Endothelial cell of umbilical vein (primary cell): ENCODE measurements around the gene PRR16. TPM values are rescaled to one million over a fixed set of nuclear protein-coding genes. Genes with fewer than 3 reads are reported as not detected.

Experiments used
- BruUV-seq: library from RNA; stranded (reverse); fragments of 400-500 nt; replicated peaks from 2 replicates; lab custom pipeline; 2021; lab: Mats Ljungman, UMichigan
- CTCF ChIA-PET: fragments of 300-600, 350-600 bp; sonication (Branson Sonifier 250); formaldehyde crosslinking; loops from one replicate; lab custom pipeline; 2021; ENCODE audit warnings: antibody characterized with exemption, inconsistent platforms; lab: Charles Lee
- POLR2A ChIA-PET: fragments of 300-600, 350-600 bp; sonication (Branson Sonifier 250); formaldehyde crosslinking; loops from one replicate; lab custom pipeline; 2021; ENCODE audit warnings: antibody characterized with exemption, inconsistent platforms; lab: Charles Lee
- DNase-seq: peaks from one replicate; pipeline ENCODE4 v3.0.0-alpha.2; 2011; ENCODE audit warnings: low read depth, low spot score
- FAIRE-seq: peaks from 2 replicates; lab custom pipeline; 2011; peaks lifted over from hg19 to GRCh38; lab: Jason Lieb, UNC
- H2AFZ ChIP-seq: 2 replicates; pipeline ENCODE4 v1.6.0; 2012; ENCODE audit warnings: low read depth, low read length, control low read depth, inconsistent platforms
- H3K27ac ChIP-seq: 2 replicates; pipeline ENCODE4 v1.5.1; 2011; ENCODE audit warnings: low read depth, mild to moderate bottlenecking, control low read depth, low read length, moderate library complexity; ENCODE audit not compliant: insufficient read depth
- H3K27me3 ChIP-seq, 2 experiments: 2 replicates each; pipeline versions ENCODE4 v1.6.0 to v1.6.1; 2011; ENCODE audit warnings: low read length in 2 of 2, mixed read lengths in 1 of 2; ENCODE audit not compliant: control insufficient read depth in 2 of 2, insufficient read depth in 2 of 2
- H3K36me3 ChIP-seq, 2 experiments: 2 replicates in 1 of 2; 3 replicates in 1 of 2; pipeline ENCODE4 v1.5.1; 2011; ENCODE audit warnings: low read length in 2 of 2, mild to moderate bottlenecking in 1 of 2, moderate library complexity in 1 of 2; ENCODE audit not compliant: control insufficient read depth in 2 of 2, insufficient read depth in 2 of 2; ENCODE audit errors: extremely low read depth in 1 of 2
- H3K4me1 ChIP-seq: 3 replicates; pipeline ENCODE4 v1.5.1; 2011; ENCODE audit warnings: mild to moderate bottlenecking, low read length; ENCODE audit not compliant: control insufficient read depth, insufficient read depth; ENCODE audit errors: extremely low read depth
- H3K4me2 ChIP-seq: 2 replicates; pipeline ENCODE4 v1.6.1; 2011; ENCODE audit warnings: low read length, control low read depth, mixed read lengths; ENCODE audit not compliant: insufficient read depth
- H3K4me3 ChIP-seq, 3 experiments: fragments of 200-600 bp in 1 of 3; sonication (generic), shearing (Covaris generic) in 1 of 3; replicated peaks in 1 of 3; 2 replicates each; pipeline ENCODE4 v1.5.1; 2011 to 2016; ENCODE audit warnings: control low read depth in 3 of 3, low read length in 3 of 3, mild to moderate bottlenecking in 2 of 3, inconsistent platforms in 1 of 3, low read depth in 1 of 3, moderate library complexity in 1 of 3; ENCODE audit not compliant: insufficient read depth in 1 of 3
- H3K79me2 ChIP-seq: 2 replicates; pipeline ENCODE4 v1.6.0; 2012; ENCODE audit warnings: low read length, inconsistent platforms; ENCODE audit not compliant: control insufficient read depth, insufficient read depth
- H3K9ac ChIP-seq: replicated peaks from 2 replicates; pipeline ENCODE3; 2011; ENCODE audit warnings: low read length, control low read depth; ENCODE audit not compliant: insufficient read depth; ENCODE audit errors: extremely low read depth
- H3K9me1 ChIP-seq: replicated peaks from 3 replicates; pipeline ENCODE4 v1.6.0; 2011; ENCODE audit warnings: mild to moderate bottlenecking, low read length; ENCODE audit not compliant: control insufficient read depth, insufficient read depth; ENCODE audit errors: extremely low read depth
- H3K9me3 ChIP-seq: replicated peaks from 2 replicates; pipeline ENCODE4 v1.5.1; 2012; ENCODE audit warnings: low read length, inconsistent platforms; ENCODE audit not compliant: control insufficient read depth, insufficient read depth
- H4K20me1 ChIP-seq: replicated peaks from 2 replicates; pipeline ENCODE3; 2011; ENCODE audit warnings: mild to moderate bottlenecking, low read length; ENCODE audit not compliant: control insufficient read depth, insufficient read depth; ENCODE audit errors: extremely low read depth
- EZH2 ChIP-seq: IDR thresholded peaks from 2 replicates; pipeline ENCODE4 v1.6.1; 2012; ENCODE audit warnings: borderline replicate concordance, low read depth, mild to moderate bottlenecking, moderate library complexity, low read length, inconsistent platforms; ENCODE audit not compliant: severe bottlenecking
- FOS ChIP-seq: IDR thresholded peaks from 2 replicates; pipeline ENCODE4 v1.6.1; 2011; ENCODE audit warnings: mild to moderate bottlenecking, low read length, moderate library complexity, borderline replicate concordance; ENCODE audit not compliant: insufficient read depth
- GATA2 ChIP-seq: IDR thresholded peaks from 2 replicates; pipeline ENCODE4 v1.7.0; 2011; ENCODE audit warnings: low read depth, mild to moderate bottlenecking, moderate library complexity, mixed read lengths, low read length; ENCODE audit not compliant: insufficient read length, insufficient read depth
- JUN ChIP-seq: IDR thresholded peaks from 2 replicates; pipeline ENCODE4 v1.6.1; 2011; ENCODE audit warnings: borderline replicate concordance, low read depth; ENCODE audit not compliant: insufficient read length, insufficient read depth
- MYC ChIP-seq: IDR thresholded peaks from one replicate; pipeline ENCODE4 v1.6.1; 2011; ENCODE audit warnings: mild to moderate bottlenecking, low read depth, low read length
- POLR2A ChIP-seq: IDR thresholded peaks from 2 replicates; pipeline ENCODE4 v1.6.1; 2012; ENCODE audit warnings: low read depth, mild to moderate bottlenecking, control low read depth, low read length
- POLR2AphosphoS5 ChIP-seq: IDR thresholded peaks from 2 replicates; pipeline ENCODE4 v1.6.1; 2012; ENCODE audit warnings: low read depth, mild to moderate bottlenecking, control low read depth, low read length, moderate library complexity; ENCODE audit not compliant: insufficient read depth
- dilution Hi-C: fragments of 300-500 bp; cut with MboI; formaldehyde crosslinking; loops from one replicate; pipeline ENCODE4 v1.15.0; 2019; ENCODE audit warnings: low sequenced_read_pairs; ENCODE audit not compliant: extremely low pct_ligation_motif_present
- intact Hi-C: fragments of 100-400 bp; cut with micrococcal nuclease; formaldehyde crosslinking; loops from one replicate; pipeline ENCODE4 v1.10.0; 2022
- polyA plus RNA-seq, 4 experiments: library from polyadenylated mRNA; depleted of rRNA in 3 of 4; stranded (reverse) in 3 of 4; unstranded in 1 of 4; fragments of >200 nt; gene quantifications; 2 replicates each; pipeline versions ENCODE4 v1.2.1 to v1.2.3, GENCODE V29; 2011 to 2012; ENCODE audit warnings: missing spikeins in 1 of 4
- total RNA-seq: library from RNA; stranded (reverse); gene quantifications from 2 replicates; pipeline ENCODE4 v1.2.3, GENCODE V29; 2021
- TF ChIP-seq, protein P1 (sequence below): IDR thresholded peaks from 2 replicates; pipeline ENCODE4 v1.6.1; 2011; ENCODE audit not compliant: insufficient read depth, insufficient read length
- TF ChIP-seq, protein P2 (sequence below), 2 donors: IDR thresholded peaks; 1 replicate in 1 of 2; 2 replicates in 1 of 2; pipeline ENCODE4 v1.5.1; 2011; ENCODE audit warnings: low read length in 2 of 2, mild to moderate bottlenecking in 2 of 2, moderate library complexity in 2 of 2, control low read depth in 1 of 2, inconsistent platforms in 1 of 2, low read depth in 1 of 2; ENCODE audit not compliant: insufficient read depth in 1 of 2; ENCODE audit errors: extremely low read depth in 1 of 2

PRR16 gene
- total and polyA plus RNA-seq, 2 donors (not counting 3 experiments of a cell fraction or from before 2014, with no cell fraction given), result 0.91 to 1.2 TPM

DNA sequence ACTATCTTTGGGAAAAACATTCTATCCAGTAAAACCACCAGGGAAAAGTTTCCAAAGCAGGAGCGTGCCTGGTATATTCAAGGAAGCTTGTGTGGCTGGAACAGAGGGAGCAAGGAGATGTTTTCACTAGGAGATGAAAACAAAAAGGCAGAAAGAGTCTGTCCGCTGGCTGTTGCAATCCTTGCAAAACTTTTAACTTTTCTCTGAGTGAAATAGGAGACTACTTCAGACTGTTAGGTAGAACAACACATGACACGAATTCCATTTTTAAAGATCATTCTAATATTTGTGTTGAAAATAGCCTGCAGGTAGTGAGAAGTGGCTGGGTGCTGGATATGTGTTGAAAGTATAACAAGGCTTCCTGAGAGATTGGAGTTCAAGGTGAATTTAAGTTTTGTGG is 69.5 kb downstream of the PRR16 start:
- CTCF ChIA-PET, result no interaction called here
- FAIRE-seq (no peak), DNase-seq (no peak)
- Histone ChIP-seq H3K79me2 (no peaks in the 10 kb centered on the region), H4K20me1 (no peaks in the 10 kb centered on the region), H3K27me3 (no peaks in the 10 kb centered on the region), H3K27ac (no peak overlapping the region), H3K4me2 (no peak overlapping the region), H3K9me1 (no peaks in the 10 kb centered on the region), H2AFZ (no peak overlapping the region), H3K9ac (no peak overlapping the region), H3K36me3 (no peaks in the 10 kb centered on the region), H3K4me3 (no peak overlapping the region), H3K4me1 (no peaks in the 10 kb centered on the region), H3K9me3 (no peaks in the 10 kb centered on the region)
- intact Hi-C loops (loop anchor here (10.0 kb wide), 1 partner anchor 469 kb away; no protein-coding TSS in a partner anchor), dilution Hi-C loops (no loop called here)
- TF ChIP-seq MYC, result no peak
- BruUV-seq, result no TSS peak
- POLR2A ChIA-PET, result no interaction called here

DNA sequence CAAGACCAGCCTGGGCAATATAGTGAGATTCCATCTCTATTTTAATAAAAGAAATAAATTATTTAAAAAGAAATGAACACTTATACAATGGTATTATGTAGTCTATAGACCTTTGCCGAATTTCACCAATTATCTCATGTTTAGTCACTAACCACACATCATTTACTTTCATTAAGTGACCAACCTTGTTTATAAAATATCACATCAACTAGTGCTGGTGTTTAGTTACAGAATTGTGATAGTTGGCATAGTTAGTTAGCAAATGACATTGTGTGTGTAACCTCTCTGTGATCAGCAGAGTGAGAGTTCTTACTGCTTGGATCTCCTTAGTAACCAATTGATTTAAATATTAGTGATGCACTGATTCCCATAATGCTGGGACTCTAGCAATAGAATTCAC is 71.8 kb downstream of the PRR16 start:
- DNase-seq (no peak), FAIRE-seq (no peak)
- no peaks in the 10 kb centered on the region for H4K20me1 ChIP-seq
- TF ChIP-seq MYC (no peak), POLR2AphosphoS5 (no peak), GATA2 (no peak), FOS (no peak), JUN (no peak), EZH2 (no peak), POLR2A (no peak)
- TF ChIP-seq, protein P1, sequence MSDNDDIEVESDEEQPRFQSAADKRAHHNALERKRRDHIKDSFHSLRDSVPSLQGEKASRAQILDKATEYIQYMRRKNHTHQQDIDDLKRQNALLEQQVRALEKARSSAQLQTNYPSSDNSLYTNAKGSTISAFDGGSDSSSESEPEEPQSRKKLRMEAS, result no peak
- TF ChIP-seq, protein P2, sequence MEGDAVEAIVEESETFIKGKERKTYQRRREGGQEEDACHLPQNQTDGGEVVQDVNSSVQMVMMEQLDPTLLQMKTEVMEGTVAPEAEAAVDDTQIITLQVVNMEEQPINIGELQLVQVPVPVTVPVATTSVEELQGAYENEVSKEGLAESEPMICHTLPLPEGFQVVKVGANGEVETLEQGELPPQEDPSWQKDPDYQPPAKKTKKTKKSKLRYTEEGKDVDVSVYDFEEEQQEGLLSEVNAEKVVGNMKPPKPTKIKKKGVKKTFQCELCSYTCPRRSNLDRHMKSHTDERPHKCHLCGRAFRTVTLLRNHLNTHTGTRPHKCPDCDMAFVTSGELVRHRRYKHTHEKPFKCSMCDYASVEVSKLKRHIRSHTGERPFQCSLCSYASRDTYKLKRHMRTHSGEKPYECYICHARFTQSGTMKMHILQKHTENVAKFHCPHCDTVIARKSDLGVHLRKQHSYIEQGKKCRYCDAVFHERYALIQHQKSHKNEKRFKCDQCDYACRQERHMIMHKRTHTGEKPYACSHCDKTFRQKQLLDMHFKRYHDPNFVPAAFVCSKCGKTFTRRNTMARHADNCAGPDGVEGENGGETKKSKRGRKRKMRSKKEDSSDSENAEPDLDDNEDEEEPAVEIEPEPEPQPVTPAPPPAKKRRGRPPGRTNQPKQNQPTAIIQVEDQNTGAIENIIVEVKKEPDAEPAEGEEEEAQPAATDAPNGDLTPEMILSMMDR (IDR thresholded peaks at IDR 0.05; ENCODE audit: extremely low read depth in 1 of 2, insufficient read depth in 1 of 2, low read depth in 1 of 2, low read length in 2 of 2), result no peak
- no peaks in the 10 kb centered on the region for H3K36me3 ChIP-seq
- intact Hi-C loops, result loop anchor here (10.0 kb wide), 1 partner anchor 471 kb away; no protein-coding TSS in a partner anchor
- BruUV-seq, result no TSS peak
- CTCF ChIA-PET, result no interaction called here
- H3K4me3 ChIP-seq, result no peak overlapping the region
- no peak overlapping the region for H2AFZ ChIP-seq
- H3K9me3 ChIP-seq, result no peaks in the 10 kb centered on the region
- H3K4me2 ChIP-seq, result no peak overlapping the region
- no peaks in the 10 kb centered on the region for H3K79me2 ChIP-seq
- no peaks in the 10 kb centered on the region for H3K27me3 ChIP-seq
- H3K27ac ChIP-seq, result no peak overlapping the region
- no peaks in the 10 kb centered on the region for H3K9me1 ChIP-seq
- H3K4me1 ChIP-seq, result no peaks in the 10 kb centered on the region
- POLR2A ChIA-PET, result no interaction called here
- dilution Hi-C loops, result no loop called here
- H3K9ac ChIP-seq, result no peak overlapping the region
